ENCODE measurements around the gene RAB31. TPM values are rescaled to one million over a fixed set of nuclear protein-coding genes. Genes with fewer than 3 reads are reported as not detected.

Gene RAB31
- total and polyA plus RNA-seq, 2 experiments from 2014 or later, result 26.0 to 81.8 TPM

- DNase-seq (ENCODE audit: low spot score), result no peak
- Histone ChIP-seq H3K4me1 (ENCODE audit: insufficient read depth) (no peaks in the 10 kb centered on the region), H3K4me2 (no peak overlapping the region), H3K36me3 (replicated peaks; ENCODE audit: insufficient read depth, low read depth) (no peaks in the 10 kb centered on the region), H3K4me3 (no peak overlapping the region), H3K27me3 (no peaks in the 10 kb centered on the region), H3K9me2 (replicated peaks; ENCODE audit: insufficient read depth) (no peaks in the 10 kb centered on the region), H2AFZ (no peak overlapping the region), H3K9me3 (ENCODE audit: low read depth) (no peaks in the 10 kb centered on the region), H3K27ac (no peak overlapping the region), H3K79me2 (no peaks in the 10 kb centered on the region), H4K20me1 (ENCODE audit: insufficient read depth, poor library complexity, severe bottlenecking) (no peaks in the 10 kb centered on the region)
- TF ChIP-seq CTCF (IDR thresholded peaks at IDR 0.05; ENCODE audit: poor library complexity), result no peak
- no peak for TF ChIP-seq EZH2phosphoT487 (IDR thresholded peaks at IDR 0.05; ENCODE audit: low read depth, severe bottlenecking, unreplicated experiment)
- TF ChIP-seq EZH2 (IDR thresholded peaks at IDR 0.05; ENCODE audit: borderline replicate concordance), result no peak
- WGBS (ENCODE audit: low lambda C conversion rate, missing lambda C conversion rate), result 95% methylated on average over 3 of the region's 3 CpGs
Observed at GRCh38 chr18:9689253-9689652, 18.8 kb upstream of the RAB31 start.

- H3K4me2 ChIP-seq, result no peak overlapping the region
- H3K36me3 ChIP-seq (replicated peaks; ENCODE audit: insufficient read depth, low read depth), result no peaks in the 10 kb centered on the region
- no peaks in the 10 kb centered on the region for H3K9me3 ChIP-seq (ENCODE audit: low read depth)
- no peaks in the 10 kb centered on the region for H3K79me2 ChIP-seq
- H3K9me2 ChIP-seq (replicated peaks; ENCODE audit: insufficient read depth), result no peaks in the 10 kb centered on the region
- no peak overlapping the region for H2AFZ ChIP-seq
- H3K4me3 ChIP-seq, result no peak overlapping the region
- WGBS (ENCODE audit: low lambda C conversion rate, missing lambda C conversion rate), result 98% methylated on average over 3 of the region's 3 CpGs
- no peaks in the 10 kb centered on the region for H3K4me1 ChIP-seq (ENCODE audit: insufficient read depth)
- H4K20me1 ChIP-seq (ENCODE audit: insufficient read depth, poor library complexity, severe bottlenecking), result no peaks in the 10 kb centered on the region
- no peaks in the 10 kb centered on the region for H3K27me3 ChIP-seq
- H3K27ac ChIP-seq, result no peak overlapping the region
- DNase-seq (ENCODE audit: low spot score), result no peak
- no peak for TF ChIP-seq CTCF (IDR thresholded peaks at IDR 0.05; ENCODE audit: poor library complexity)
- no peak for TF ChIP-seq EZH2phosphoT487 (IDR thresholded peaks at IDR 0.05; ENCODE audit: low read depth, severe bottlenecking, unreplicated experiment)
- TF ChIP-seq EZH2 (IDR thresholded peaks at IDR 0.05; ENCODE audit: borderline replicate concordance), result no peak
Observed at GRCh38 chr18:9690418-9691188, 17.5 kb upstream of the RAB31 start.

DNA sequence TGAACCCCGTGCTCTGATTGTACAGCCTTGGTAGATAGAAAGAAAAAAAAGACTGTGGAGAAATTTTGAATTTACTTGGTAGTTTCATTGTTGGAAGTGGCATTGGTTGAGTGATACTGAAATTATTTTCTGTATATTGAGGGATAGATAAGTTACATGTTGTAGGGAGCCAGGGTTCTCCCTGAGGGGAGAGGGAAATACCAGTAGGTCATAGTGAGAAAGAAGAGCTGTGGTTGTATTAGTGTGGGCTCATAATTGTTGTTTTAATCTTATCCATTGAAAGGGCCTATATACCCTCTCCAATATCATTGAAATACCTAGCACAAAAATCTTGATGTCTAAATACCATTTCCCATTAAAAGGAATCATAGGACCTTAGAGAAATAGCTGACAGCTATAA is 16.9 kb upstream of the RAB31 start:
- no peaks in the 10 kb centered on the region for H3K9me3 ChIP-seq (ENCODE audit: low read depth)
- no peak for DNase-seq (ENCODE audit: low spot score)
- H3K79me2 ChIP-seq, result no peaks in the 10 kb centered on the region
- H3K4me2 ChIP-seq, result no peak overlapping the region
- no peak overlapping the region for H2AFZ ChIP-seq
- H3K4me1 ChIP-seq (ENCODE audit: insufficient read depth), result no peaks in the 10 kb centered on the region
- no peaks in the 10 kb centered on the region for H3K27me3 ChIP-seq
- H3K27ac ChIP-seq, result no peak overlapping the region
- no peaks in the 10 kb centered on the region for H3K36me3 ChIP-seq (replicated peaks; ENCODE audit: insufficient read depth, low read depth)
- no peaks in the 10 kb centered on the region for H4K20me1 ChIP-seq (ENCODE audit: insufficient read depth, poor library complexity, severe bottlenecking)
- TF ChIP-seq EZH2phosphoT487 (IDR thresholded peaks at IDR 0.05; ENCODE audit: low read depth, severe bottlenecking, unreplicated experiment) (no peak), CTCF (IDR thresholded peaks at IDR 0.05; ENCODE audit: poor library complexity) (no peak), EZH2 (IDR thresholded peaks at IDR 0.05; ENCODE audit: borderline replicate concordance) (no peak)
- no peak overlapping the region for H3K4me3 ChIP-seq
- 77% methylated on average over 1 of the region's 1 CpG for WGBS (ENCODE audit: low lambda C conversion rate, missing lambda C conversion rate)
- H3K9me2 ChIP-seq (replicated peaks; ENCODE audit: insufficient read depth), result no peaks in the 10 kb centered on the region
